Measurements from ENCODE around the gene CELSR1. TPM values are rescaled to one million over a fixed set of nuclear protein-coding genes. Genes with fewer than 3 reads are reported as not detected.

Gene CELSR1
- total RNA-seq, 2 experiments from 2014 or later, result 0.08 TPM; not detected in 1

GRCh38 chr22:46580940-46581537 lies 43.6 kb upstream of the CELSR1 start:
- no peak for DNase-seq
- no peak for ATAC-seq
- POLR2A ChIA-PET, result no interaction called here
- peaks cover 45% of the 10 kb centered on the region for H3K4me1 Mint-ChIP-seq (ENCODE audit: low read depth)
- no peaks in the 10 kb centered on the region for H3K9me3 Mint-ChIP-seq (ENCODE audit: insufficient read depth)
- H3K4me3 Mint-ChIP-seq, result no peak overlapping the region
- peaks cover 2% of the 10 kb centered on the region for H3K36me3 Mint-ChIP-seq (ENCODE audit: low read depth)
- CTCF ChIA-PET, result no interaction called here
- no peak overlapping the region for H3K27ac Mint-ChIP-seq
- no peaks in the 10 kb centered on the region for H3K27me3 Mint-ChIP-seq (ENCODE audit: low read depth)

- POLR2A ChIA-PET, result interaction anchor here (1.5 kb wide), 1 partner anchor 12 kb away, joined by 3 read pairs; no protein-coding TSS in a partner anchor
- no peak overlapping the region for H3K27ac Mint-ChIP-seq
- peaks cover 56% of the 10 kb centered on the region for H3K4me1 Mint-ChIP-seq (ENCODE audit: low read depth)
Measured at GRCh38 chr22:46579751-46580449, 42.5 kb upstream of the CELSR1 start.

GRCh38 chr22:46578824-46579561 lies 41.6 kb upstream of the CELSR1 start:
- DNase-seq, result no peak
- peak overlapping the region; percentile 66 for H3K27ac Mint-ChIP-seq
- ChIA-PET CTCF (no interaction called here), POLR2A (interaction anchor here (1.5 kb wide), 1 partner anchor 13 kb away, joined by 3 read pairs; no protein-coding TSS in a partner anchor)
- no peaks in the 10 kb centered on the region for H3K9me3 Mint-ChIP-seq (ENCODE audit: insufficient read depth)
- H3K4me3 Mint-ChIP-seq, result peak overlapping the region; percentile 89
- no peaks in the 10 kb centered on the region for H3K27me3 Mint-ChIP-seq (ENCODE audit: low read depth)
- H3K36me3 Mint-ChIP-seq (ENCODE audit: low read depth), result peaks cover 2% of the 10 kb centered on the region
- H3K4me1 Mint-ChIP-seq (ENCODE audit: low read depth), result peaks cover 58% of the 10 kb centered on the region
- no peak for ATAC-seq

More at GRCh38 chr22:46579751-46580449, 42.5 kb upstream of the CELSR1 start:
- H3K36me3 Mint-ChIP-seq (ENCODE audit: low read depth), result peaks cover 2% of the 10 kb centered on the region
- ATAC-seq (no peak), DNase-seq (no peak)
- CTCF ChIA-PET, result no interaction called here
- H3K4me3 Mint-ChIP-seq, result no peak overlapping the region
- H3K27me3 Mint-ChIP-seq (ENCODE audit: low read depth), result no peaks in the 10 kb centered on the region
- H3K9me3 Mint-ChIP-seq (ENCODE audit: insufficient read depth), result no peaks in the 10 kb centered on the region

DNA sequence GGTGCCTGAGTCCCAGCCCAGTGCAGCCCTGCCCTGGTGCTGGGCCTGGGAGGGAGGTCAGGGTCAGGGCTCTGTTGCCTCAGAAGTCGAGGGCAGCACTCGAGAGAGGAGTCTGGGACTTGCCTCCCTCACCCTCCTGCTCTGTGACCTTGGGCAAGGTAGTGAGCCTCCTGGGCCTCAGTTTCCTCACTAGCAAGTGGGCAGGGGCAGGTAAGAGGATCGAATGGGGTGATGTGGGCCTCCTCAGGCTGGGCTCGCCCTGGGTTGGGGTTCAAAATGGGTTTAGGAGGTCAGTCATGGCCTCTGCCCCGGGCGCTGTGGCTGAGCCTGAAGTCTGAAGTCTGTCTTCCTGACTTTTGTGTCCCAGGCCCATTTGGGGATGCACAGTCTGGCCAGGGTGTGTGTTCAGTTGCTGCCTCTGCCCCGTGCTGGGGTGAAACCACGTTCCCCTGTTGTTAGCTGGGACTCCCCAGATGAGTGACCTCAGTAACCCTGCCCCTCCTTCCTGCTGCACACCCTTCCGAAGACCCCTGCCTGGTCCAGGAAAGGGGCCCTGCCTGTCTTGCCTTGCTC lies 40.9 kb upstream of the CELSR1 start:
- Mint-ChIP-seq H3K27me3 (ENCODE audit: low read depth) (no peaks in the 10 kb centered on the region), H3K9me3 (ENCODE audit: insufficient read depth) (no peaks in the 10 kb centered on the region), H3K4me3 (peak overlapping the region; percentile 89), H3K36me3 (ENCODE audit: low read depth) (peaks cover 2% of the 10 kb centered on the region), H3K4me1 (ENCODE audit: low read depth) (peaks cover 58% of the 10 kb centered on the region), H3K27ac (no peak overlapping the region)
- ChIA-PET CTCF (interaction anchor here (1.4 kb wide), 1 partner anchor 15 kb away, joined by 5 read pairs; no protein-coding TSS in a partner anchor), POLR2A (interaction anchor here (0.7 kb wide), 2 partner anchors 15 to 36 kb away, joined by 3 read pairs; no protein-coding TSS in a partner anchor)
- ATAC-seq (no peak), DNase-seq (no peak)

DNA sequence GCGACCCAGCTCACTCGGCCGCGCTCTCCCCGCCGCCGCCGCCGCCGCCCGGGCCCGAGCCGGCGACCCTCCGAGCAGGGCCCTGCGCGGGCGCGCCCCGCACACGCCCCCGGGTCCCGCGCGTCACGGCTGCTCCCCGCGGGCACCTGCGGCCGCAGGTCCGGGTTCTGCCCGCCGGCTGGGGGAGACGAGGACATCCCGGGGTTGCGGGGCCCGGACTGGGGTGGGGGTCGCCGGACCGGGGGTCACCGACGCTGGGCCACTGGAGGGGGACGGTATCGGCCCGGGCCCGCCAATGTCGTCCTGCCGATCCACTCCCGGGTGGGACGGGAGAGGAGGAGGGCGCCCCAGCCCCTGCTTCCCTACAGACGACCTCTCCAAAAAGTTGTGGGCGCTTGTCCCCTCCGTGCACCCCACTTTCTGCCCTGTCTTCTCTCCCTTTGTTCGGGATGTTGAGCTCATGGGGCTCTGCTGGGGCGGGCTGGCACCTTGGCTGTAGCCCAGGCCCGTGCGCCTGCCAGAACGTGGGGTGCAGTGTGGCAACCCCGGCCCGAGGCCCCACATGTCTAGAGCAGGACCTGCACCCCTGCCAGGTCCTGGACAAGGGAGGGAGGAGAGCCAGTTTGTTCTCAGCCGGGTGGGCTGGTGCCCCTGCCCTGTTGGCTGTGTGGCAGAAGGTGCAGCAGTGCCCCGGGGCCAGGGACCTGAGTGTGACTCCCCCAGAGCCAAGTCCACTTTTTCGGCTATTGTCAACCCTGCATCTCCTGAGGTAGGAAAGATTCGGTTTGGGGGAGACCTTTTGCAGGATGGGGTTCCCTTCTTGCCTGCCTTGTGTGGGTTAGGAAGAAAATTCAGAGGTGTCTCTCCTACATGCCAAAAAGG lies 40.2 kb upstream of the CELSR1 start:
- peak; percentile 18 for ATAC-seq
- Mint-ChIP-seq H3K4me1 (ENCODE audit: low read depth) (peaks cover 55% of the 10 kb centered on the region), H3K27ac (peak overlapping the region; percentile 89), H3K27me3 (ENCODE audit: low read depth) (no peaks in the 10 kb centered on the region), H3K9me3 (ENCODE audit: insufficient read depth) (no peaks in the 10 kb centered on the region), H3K36me3 (ENCODE audit: low read depth) (peaks cover 2% of the 10 kb centered on the region), H3K4me3 (peak overlapping the region; percentile 89)
- ChIA-PET POLR2A (interaction anchor here (0.7 kb wide), 2 partner anchors 14 to 37 kb away, joined by 3 read pairs; no protein-coding TSS in a partner anchor), CTCF (interaction anchor here (1.4 kb wide), 1 partner anchor 14 kb away, joined by 5 read pairs; no protein-coding TSS in a partner anchor)
- DNase-seq, result no peak

DNA sequence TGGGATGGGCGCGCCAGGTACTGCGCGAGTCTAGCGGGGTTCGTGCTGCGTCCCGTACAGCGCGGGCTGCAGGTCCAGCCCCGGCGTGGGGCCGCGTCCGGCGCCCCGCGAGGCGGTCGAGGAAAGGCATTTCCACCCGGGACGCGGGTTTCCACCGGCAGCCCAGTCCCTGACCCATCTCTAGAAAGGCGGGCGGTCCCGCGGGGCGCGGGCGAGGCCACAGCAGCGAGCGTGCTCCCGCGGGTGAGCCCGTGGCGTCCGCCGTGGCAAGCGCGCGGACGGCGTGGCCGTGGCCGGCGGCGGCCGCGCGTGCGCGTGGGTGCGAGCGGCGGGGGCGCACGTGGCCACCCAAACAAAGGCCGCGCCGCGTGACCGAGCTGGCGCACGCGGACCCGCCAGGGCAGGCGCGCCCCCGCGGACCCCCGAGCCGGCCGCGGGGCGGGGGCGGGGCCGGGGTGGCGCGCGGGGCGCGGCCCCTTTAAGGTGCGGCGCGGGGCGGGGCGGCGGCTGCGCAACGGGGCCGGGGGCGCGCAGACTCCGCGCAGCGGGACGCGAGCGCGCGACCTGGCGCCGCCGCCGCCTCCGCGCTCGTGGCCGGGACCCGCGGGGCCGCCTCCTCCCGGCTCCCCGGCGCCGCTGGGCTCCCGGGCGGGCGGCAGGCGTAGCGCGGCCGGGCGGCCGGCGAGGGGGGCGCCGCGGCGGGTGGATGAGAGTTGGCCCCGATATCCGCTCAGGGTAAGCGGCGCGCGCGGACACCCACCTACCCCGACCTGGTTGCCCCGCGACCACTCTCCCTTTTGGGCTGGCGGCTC lies 39.3 kb upstream of the CELSR1 start:
- ATAC-seq (peak; percentile 68), DNase-seq (peak; percentile 57)
- Mint-ChIP-seq H3K27me3 (ENCODE audit: low read depth) (no peaks in the 10 kb centered on the region), H3K4me3 (peak overlapping the region; percentile 76), H3K36me3 (ENCODE audit: low read depth) (peaks cover 6% of the 10 kb centered on the region), H3K27ac (no peak overlapping the region), H3K9me3 (ENCODE audit: insufficient read depth) (peaks cover 6% of the 10 kb centered on the region), H3K4me1 (ENCODE audit: low read depth) (peaks cover 47% of the 10 kb centered on the region)
- ChIA-PET POLR2A (no interaction called here), CTCF (interaction anchor here (1.4 to 2.0 kb wide), 2 partner anchors 13 kb away, joined by 5 to 15 read pairs; no protein-coding TSS in a partner anchor)

DNA sequence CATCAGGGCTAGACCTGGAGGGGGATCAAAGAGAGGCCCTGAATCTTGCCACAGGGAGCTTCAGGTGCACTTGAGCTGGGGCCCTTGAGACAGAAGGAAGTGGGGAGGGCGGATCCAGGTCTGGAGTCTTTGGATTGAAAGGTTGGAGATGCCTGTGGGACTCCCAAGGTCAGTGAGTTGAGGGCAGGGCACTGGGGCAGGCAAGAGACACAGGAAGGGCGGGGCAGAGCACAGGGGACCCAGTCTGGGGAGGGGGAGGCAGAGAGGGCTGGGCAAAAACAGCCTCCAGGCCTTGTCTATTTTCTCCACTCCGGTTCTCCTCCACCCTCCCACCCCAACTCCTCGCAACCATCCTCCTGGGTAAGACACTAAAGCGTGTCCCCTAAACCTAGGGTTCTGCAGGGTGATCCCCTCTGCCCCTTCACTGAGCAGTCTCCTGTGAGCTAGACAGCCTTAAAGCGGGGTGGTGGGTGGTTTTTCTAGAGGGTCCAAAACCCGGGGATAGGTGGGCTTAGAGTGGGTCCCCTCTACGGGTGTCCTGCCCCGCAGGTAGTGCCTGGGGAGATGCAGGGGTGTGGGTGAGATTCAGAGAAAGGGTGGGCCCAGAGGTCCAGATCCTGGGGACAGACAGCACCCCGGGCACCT lies 38.6 kb upstream of the CELSR1 start:
- POLR2A ChIA-PET, result no interaction called here
- no peaks in the 10 kb centered on the region for H3K27me3 Mint-ChIP-seq (ENCODE audit: low read depth)
- CTCF ChIA-PET, result interaction anchor here (0.6 to 2.0 kb wide), 2 partner anchors 13 kb away, joined by 3 to 15 read pairs; no protein-coding TSS in a partner anchor
- H3K27ac Mint-ChIP-seq, result peak overlapping the region; percentile 84
- H3K9me3 Mint-ChIP-seq (ENCODE audit: insufficient read depth), result peaks cover 11% of the 10 kb centered on the region
- peaks cover 6% of the 10 kb centered on the region for H3K36me3 Mint-ChIP-seq (ENCODE audit: low read depth)
- no peak for DNase-seq
- peak; percentile 2 for ATAC-seq
- peak overlapping the region; percentile 76 for H3K4me3 Mint-ChIP-seq
- peaks cover 42% of the 10 kb centered on the region for H3K4me1 Mint-ChIP-seq (ENCODE audit: low read depth)

- peaks cover 11% of the 10 kb centered on the region for H3K9me3 Mint-ChIP-seq (ENCODE audit: insufficient read depth)
- ATAC-seq, result no peak
- DNase-seq, result no peak
- H3K4me1 Mint-ChIP-seq (ENCODE audit: low read depth), result peaks cover 40% of the 10 kb centered on the region
- no peaks in the 10 kb centered on the region for H3K27me3 Mint-ChIP-seq (ENCODE audit: low read depth)
- ChIA-PET CTCF (interaction anchor here (0.6 to 2.0 kb wide), 2 partner anchors 12 to 14 kb away, joined by 3 to 15 read pairs; no protein-coding TSS in a partner anchor), POLR2A (no interaction called here)
- H3K4me3 Mint-ChIP-seq, result peak overlapping the region; percentile 76
- H3K36me3 Mint-ChIP-seq (ENCODE audit: low read depth), result peaks cover 6% of the 10 kb centered on the region
- peak overlapping the region; percentile 84 for H3K27ac Mint-ChIP-seq
Measured at GRCh38 chr22:46574993-46575910, 37.8 kb upstream of the CELSR1 start.

- Mint-ChIP-seq H3K27me3 (ENCODE audit: low read depth) (no peaks in the 10 kb centered on the region), H3K4me1 (ENCODE audit: low read depth) (peaks cover 34% of the 10 kb centered on the region), H3K4me3 (peak overlapping the region; percentile 76), H3K27ac (no peak overlapping the region), H3K36me3 (ENCODE audit: low read depth) (peaks cover 6% of the 10 kb centered on the region), H3K9me3 (ENCODE audit: insufficient read depth) (peaks cover 11% of the 10 kb centered on the region)
- CTCF ChIA-PET, result interaction anchor here (2.0 kb wide), 1 partner anchor 11 kb away, joined by 15 read pairs; no protein-coding TSS in a partner anchor
- POLR2A ChIA-PET, result no interaction called here
- ATAC-seq, result no peak
- DNase-seq, result no peak
Measured at GRCh38 chr22:46574438-46574992, 37.1 kb upstream of the CELSR1 start.
